Fibroblast of the aortic adventitia (primary cell): ENCODE results near the gene LIFR. TPM values are rescaled to one million over a fixed set of nuclear protein-coding genes. Genes with fewer than 3 reads are reported as not detected.
"Not testable (repeated sequence)": the region's sequence is repeated elsewhere in the genome, so short reads cannot be mapped to it uniquely, and the experiment has no call there.

Experiments used
- DNase-seq: peaks from one replicate; pipeline ENCODE4 v3.0.0-alpha.2; 2010; ENCODE audit warnings: low read depth
- H3K4me3 ChIP-seq: 2 replicates; pipeline ENCODE4 v1.5.1; 2011; ENCODE audit warnings: low read depth, mild to moderate bottlenecking, control low read depth, low read length, moderate library complexity
- CTCF ChIP-seq: IDR thresholded peaks from 2 replicates; pipeline ENCODE4 v1.5.1; 2011; ENCODE audit warnings: mild to moderate bottlenecking, low read length, control low read depth, inconsistent platforms; ENCODE audit not compliant: insufficient read depth
- total RNA-seq: library from RNA; depleted of rRNA; stranded (reverse); fragments of >200 nt; gene quantifications from 2 replicates; pipeline ENCODE4 v1.2.3, GENCODE V29; 2012; ENCODE audit warnings: low replicate concordance

LIFR gene
- total RNA-seq, 1 donor = 45.0 TPM

- no peak for DNase-seq
- H3K4me3 ChIP-seq = no peak overlapping the region
- TF ChIP-seq CTCF = no peak
Measured at GRCh38 chr5:38576442-38576841, 20.0 kb upstream of the LIFR start.

GRCh38 chr5:38575476-38575875 lies 19.0 kb upstream of the LIFR start:
- no peak overlapping the region for H3K4me3 ChIP-seq
- no peak for TF ChIP-seq CTCF
- no peak for DNase-seq

GRCh38 chr5:38574009-38574408 lies 17.6 kb upstream of the LIFR start:
- no peak overlapping the region for H3K4me3 ChIP-seq
- no peak for TF ChIP-seq CTCF
- no peak for DNase-seq

- DNase-seq = no peak
- no peak overlapping the region for H3K4me3 ChIP-seq
- no peak for TF ChIP-seq CTCF
Measured at GRCh38 chr5:38573521-38573920, 17.1 kb upstream of the LIFR start.

GRCh38 chr5:38569180-38569579 lies 12.7 kb upstream of the LIFR start:
- no peak overlapping the region for H3K4me3 ChIP-seq
- no peak for DNase-seq
- no peak for TF ChIP-seq CTCF

- not testable (repeated sequence) for H3K4me3 ChIP-seq, DNase-seq
Measured at GRCh38 chr5:38567306-38567705, 10.9 kb upstream of the LIFR start.

GRCh38 chr5:38563624-38564023 lies 7.2 kb upstream of the LIFR start:
- TF ChIP-seq CTCF = no peak
- H3K4me3 ChIP-seq = no peak overlapping the region
- DNase-seq = no peak
